Activated naive CD8-positive, alpha-beta T cell treated with anti-CD3 and anti-CD28 coated beads, Interleukin-2, amount 50 U/mL, for 24 hours (primary cell): ENCODE data around the gene PCSK5.

Experiments
- ATAC-seq: fragments of 150-1000 bp; cut with Tn5 transposase; one replicate; pipeline ENCODE4 v1.10.0; 2021
- DNase-seq: peaks from one replicate; pipeline ENCODE4 v3.0.0; 2021
- H3K27ac Mint-ChIP-seq: one replicate; pipeline ENCODE4 v1.8.0; 2021; ENCODE audit warnings: mild to moderate bottlenecking, mixed read lengths
- H3K27me3 Mint-ChIP-seq: one replicate; pipeline ENCODE4 v1.8.0; 2021; ENCODE audit warnings: mixed read lengths
- H3K36me3 Mint-ChIP-seq: one replicate; pipeline ENCODE4 v1.8.0; 2021; ENCODE audit warnings: low read depth, mixed read lengths
- H3K4me1 Mint-ChIP-seq: one replicate; pipeline ENCODE4 v1.8.0; 2021; ENCODE audit warnings: mixed read lengths
- H3K4me3 Mint-ChIP-seq: one replicate; pipeline ENCODE4 v1.8.0; 2021; ENCODE audit warnings: mild to moderate bottlenecking, moderate library complexity, mixed read lengths
- H3K9me3 Mint-ChIP-seq: one replicate; pipeline ENCODE4 v1.8.0; 2021; ENCODE audit warnings: mixed read lengths

PCSK5 gene

DNA sequence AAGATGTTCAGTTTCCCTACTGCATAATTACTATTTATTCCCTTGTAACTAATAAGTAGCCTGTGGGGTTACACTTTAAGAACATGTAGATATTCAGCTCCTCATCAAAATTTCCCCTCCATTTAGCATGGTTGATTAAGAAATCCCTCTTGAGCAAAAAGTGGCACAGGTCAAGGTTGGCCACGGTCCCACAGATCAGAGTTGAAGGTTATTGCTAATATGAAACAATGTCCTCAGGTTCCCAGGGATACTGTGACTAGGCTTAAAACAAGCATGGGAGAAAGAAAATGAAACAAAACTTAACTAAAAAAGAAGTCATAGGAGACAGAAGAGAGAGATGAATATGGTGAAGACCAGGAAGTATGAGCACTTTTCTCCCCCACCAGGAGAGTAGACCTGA lies 439.6 kb downstream of the PCSK5 start:
- Mint-ChIP-seq H3K4me3 (no peak overlapping the region), H3K9me3 (no peaks in the 10 kb centered on the region), H3K27ac (no peak overlapping the region), H3K27me3 (peaks cover 11% of the 10 kb centered on the region), H3K36me3 (no peaks in the 10 kb centered on the region), H3K4me1 (no peaks in the 10 kb centered on the region)
- DNase-seq: no peak
- ATAC-seq: no peak

DNA sequence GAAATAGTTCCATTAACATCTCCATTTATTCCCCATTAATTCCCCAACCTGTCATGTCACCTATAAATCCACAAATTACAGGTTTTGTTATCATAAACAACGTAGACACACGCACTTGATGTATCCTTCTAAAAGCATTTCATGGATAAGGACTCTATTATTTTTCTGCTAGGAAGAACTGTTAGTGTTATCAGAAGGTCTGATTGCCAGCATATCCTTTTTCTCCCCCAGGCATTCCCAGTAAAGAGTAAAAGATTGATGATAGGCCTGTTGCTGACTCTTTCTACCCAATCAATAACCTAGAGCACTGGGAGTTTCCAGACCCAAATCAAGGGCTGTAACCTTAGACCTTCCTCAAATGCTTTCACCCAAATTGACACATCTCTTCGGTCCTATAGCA lies 442.9 kb downstream of the PCSK5 start:
- Mint-ChIP-seq H3K27me3 (peaks cover 8% of the 10 kb centered on the region), H3K9me3 (no peaks in the 10 kb centered on the region), H3K36me3 (no peaks in the 10 kb centered on the region), H3K4me1 (no peaks in the 10 kb centered on the region), H3K27ac (no peak overlapping the region), H3K4me3 (no peak overlapping the region)
- ATAC-seq (no peak), DNase-seq (no peak)

DNA sequence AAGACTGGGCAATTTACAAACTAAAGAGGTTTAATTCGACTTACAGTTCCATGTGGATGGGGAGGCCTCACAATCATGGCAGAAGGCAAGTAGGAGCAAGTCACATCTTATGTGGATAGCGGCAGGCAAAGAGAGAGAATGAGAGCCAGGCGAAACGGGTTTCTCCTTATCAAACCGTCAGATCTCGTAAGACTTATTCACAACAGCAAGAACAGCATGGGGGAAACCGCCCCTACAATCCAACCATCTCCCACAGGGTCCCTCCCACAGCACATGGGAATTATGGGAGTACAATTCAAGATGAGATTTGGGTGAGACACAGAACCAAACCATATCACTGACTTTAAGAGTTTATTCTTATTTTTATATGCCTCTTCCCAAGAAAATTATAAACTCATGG lies 443.5 kb downstream of the PCSK5 start:
- ATAC-seq: no peak
- H3K4me1 Mint-ChIP-seq: no peaks in the 10 kb centered on the region
- no peak for DNase-seq
- H3K27ac Mint-ChIP-seq: no peak overlapping the region
- no peaks in the 10 kb centered on the region for H3K36me3 Mint-ChIP-seq
- H3K9me3 Mint-ChIP-seq: no peaks in the 10 kb centered on the region
- no peak overlapping the region for H3K4me3 Mint-ChIP-seq
- H3K27me3 Mint-ChIP-seq: peaks cover 5% of the 10 kb centered on the region

DNA sequence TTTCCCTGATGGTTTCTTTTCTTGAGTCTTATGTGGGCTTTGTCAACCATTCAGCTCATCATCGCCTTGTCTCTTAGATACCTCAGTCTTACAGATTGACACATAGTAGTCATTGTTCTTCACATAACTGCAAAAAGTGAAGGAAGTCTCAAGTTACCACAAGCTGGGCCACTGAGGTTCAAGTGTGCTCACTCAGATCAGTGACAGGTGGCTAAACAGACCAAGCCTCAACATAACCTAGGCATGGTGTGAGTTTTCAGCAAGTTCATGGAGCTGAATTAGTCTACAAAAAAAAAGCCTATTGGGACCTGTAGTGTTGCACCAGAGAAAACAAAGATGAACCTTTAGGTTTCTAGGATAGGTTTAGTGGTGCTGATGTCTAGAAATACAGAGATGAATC lies 445.6 kb downstream of the PCSK5 start:
- no peaks in the 10 kb centered on the region for H3K36me3 Mint-ChIP-seq
- DNase-seq (no peak), ATAC-seq (no peak)
- no peak overlapping the region for H3K4me3 Mint-ChIP-seq
- no peaks in the 10 kb centered on the region for H3K4me1 Mint-ChIP-seq
- no peak overlapping the region for H3K27ac Mint-ChIP-seq
- H3K9me3 Mint-ChIP-seq: no peaks in the 10 kb centered on the region
- H3K27me3 Mint-ChIP-seq: peaks cover 4% of the 10 kb centered on the region

DNA sequence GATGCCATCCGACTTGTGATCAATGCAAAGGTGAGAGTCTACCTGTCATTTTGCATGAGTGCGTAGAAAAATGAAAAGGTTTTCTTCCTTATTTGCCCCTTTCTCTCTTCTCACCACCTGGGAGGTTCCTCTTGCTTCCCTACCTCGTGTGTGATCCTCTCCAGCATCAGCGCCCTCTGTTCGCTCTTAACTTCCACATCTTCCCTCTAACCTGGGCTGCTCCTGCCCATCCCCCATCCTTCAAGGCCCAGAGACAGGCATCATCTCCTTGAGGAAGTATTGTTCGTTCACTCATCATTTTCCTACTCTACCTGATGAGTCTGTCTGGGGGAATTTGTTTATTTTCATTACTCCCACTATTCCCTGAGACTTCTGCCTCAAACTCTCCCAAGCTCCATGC lies 447.9 kb downstream of the PCSK5 start:
- DNase-seq (no peak), ATAC-seq (no peak)
- peaks cover 13% of the 10 kb centered on the region for H3K27me3 Mint-ChIP-seq
- H3K36me3 Mint-ChIP-seq: no peaks in the 10 kb centered on the region
- no peak overlapping the region for H3K4me3 Mint-ChIP-seq
- H3K9me3 Mint-ChIP-seq: no peaks in the 10 kb centered on the region
- H3K4me1 Mint-ChIP-seq: no peaks in the 10 kb centered on the region
- H3K27ac Mint-ChIP-seq: no peak overlapping the region

DNA sequence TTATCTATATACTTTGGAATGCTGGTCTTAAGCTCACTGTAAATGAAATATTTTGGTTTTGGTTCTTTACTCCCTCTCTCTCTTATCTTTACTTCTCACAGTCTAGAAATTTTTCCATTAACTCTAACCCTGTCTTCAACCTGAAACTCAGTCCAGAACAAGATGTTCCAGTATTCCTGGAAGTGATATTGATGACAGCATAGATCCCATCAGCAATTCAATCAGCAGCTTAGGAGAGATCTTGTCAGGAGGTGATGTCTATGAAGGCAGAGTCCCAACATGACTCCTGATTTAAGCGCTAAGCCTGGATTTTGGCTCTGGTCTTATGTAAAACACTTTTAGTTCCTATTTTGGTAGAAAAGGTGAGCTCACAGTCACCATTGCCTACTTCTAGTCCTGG lies 451.1 kb downstream of the PCSK5 start:
- Mint-ChIP-seq H3K9me3 (no peaks in the 10 kb centered on the region), H3K4me1 (no peaks in the 10 kb centered on the region), H3K27me3 (peaks cover 15% of the 10 kb centered on the region), H3K27ac (no peak overlapping the region), H3K36me3 (no peaks in the 10 kb centered on the region), H3K4me3 (no peak overlapping the region)
- no peak for ATAC-seq
- no peak for DNase-seq

DNA sequence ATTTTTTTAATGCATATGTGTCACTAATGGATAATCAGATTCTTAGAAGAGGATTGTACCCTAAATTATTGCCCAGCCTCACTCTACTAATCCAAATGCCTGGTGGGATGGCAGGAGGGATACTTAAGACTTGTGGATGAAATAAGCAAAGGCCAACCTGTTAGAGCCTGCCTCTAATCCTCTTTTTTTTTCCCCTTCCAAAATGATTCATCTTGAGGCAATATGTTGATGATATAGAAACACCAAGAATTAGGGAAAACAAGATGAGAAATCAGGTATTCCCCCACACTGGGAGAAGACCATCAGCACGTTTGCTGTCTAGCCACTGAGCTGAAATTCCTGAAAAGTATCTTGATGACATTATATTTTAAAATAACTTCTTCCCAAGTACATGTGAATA lies 451.7 kb downstream of the PCSK5 start:
- no peaks in the 10 kb centered on the region for H3K36me3 Mint-ChIP-seq
- H3K9me3 Mint-ChIP-seq: no peaks in the 10 kb centered on the region
- H3K4me3 Mint-ChIP-seq: no peak overlapping the region
- ATAC-seq: no peak
- no peak overlapping the region for H3K27ac Mint-ChIP-seq
- H3K4me1 Mint-ChIP-seq: no peaks in the 10 kb centered on the region
- no peak for DNase-seq
- peaks cover 15% of the 10 kb centered on the region for H3K27me3 Mint-ChIP-seq

DNA sequence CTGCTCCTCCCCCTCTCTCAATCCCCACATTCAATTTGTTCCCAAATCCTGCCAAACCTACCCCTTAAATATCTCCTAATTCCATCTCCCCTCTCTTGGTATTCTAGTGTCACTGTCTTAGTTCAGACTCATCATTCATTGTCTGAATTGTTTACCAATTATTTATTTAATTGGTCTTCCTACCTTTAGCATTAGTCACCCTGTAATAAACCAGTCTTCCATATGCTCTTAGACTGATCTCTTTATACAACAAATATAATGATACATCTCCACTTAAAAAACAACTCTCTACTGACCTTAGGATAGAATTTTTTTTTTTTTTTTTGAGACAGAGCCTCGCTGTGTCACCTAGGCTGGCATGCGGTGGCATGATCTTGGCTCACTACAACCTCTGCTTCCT lies 452.4 kb downstream of the PCSK5 start:
- H3K27me3 Mint-ChIP-seq: peaks cover 15% of the 10 kb centered on the region
- H3K9me3 Mint-ChIP-seq: no peaks in the 10 kb centered on the region
- DNase-seq (no peak), ATAC-seq (no peak)
- H3K27ac Mint-ChIP-seq: no peak overlapping the region
- H3K36me3 Mint-ChIP-seq: no peaks in the 10 kb centered on the region
- no peaks in the 10 kb centered on the region for H3K4me1 Mint-ChIP-seq
- no peak overlapping the region for H3K4me3 Mint-ChIP-seq

DNA sequence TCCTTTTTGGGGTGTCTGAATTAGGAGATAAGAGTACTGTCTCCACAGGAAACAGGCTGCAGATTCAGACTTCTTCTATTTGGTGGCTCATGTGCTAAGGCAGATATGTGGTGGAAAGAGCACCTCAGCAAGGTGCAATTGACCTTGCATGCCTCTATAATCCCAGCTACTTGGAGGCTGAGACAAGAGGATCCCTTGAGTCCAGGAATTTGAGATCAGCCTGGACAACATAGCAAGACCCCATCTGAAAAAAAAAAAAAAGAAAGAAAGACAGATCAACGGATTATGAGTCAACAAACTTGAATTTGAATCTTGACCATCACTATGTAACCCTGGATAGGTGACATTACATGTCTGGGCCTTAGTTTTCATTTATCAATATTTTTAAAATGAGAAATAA lies 459.4 kb downstream of the PCSK5 start:
- H3K27me3 Mint-ChIP-seq: peaks cover 5% of the 10 kb centered on the region
- no peak overlapping the region for H3K27ac Mint-ChIP-seq
- H3K9me3 Mint-ChIP-seq: no peaks in the 10 kb centered on the region
- no peaks in the 10 kb centered on the region for H3K36me3 Mint-ChIP-seq
- DNase-seq: no peak
- ATAC-seq: no peak
- no peak overlapping the region for H3K4me3 Mint-ChIP-seq
- no peaks in the 10 kb centered on the region for H3K4me1 Mint-ChIP-seq

DNA sequence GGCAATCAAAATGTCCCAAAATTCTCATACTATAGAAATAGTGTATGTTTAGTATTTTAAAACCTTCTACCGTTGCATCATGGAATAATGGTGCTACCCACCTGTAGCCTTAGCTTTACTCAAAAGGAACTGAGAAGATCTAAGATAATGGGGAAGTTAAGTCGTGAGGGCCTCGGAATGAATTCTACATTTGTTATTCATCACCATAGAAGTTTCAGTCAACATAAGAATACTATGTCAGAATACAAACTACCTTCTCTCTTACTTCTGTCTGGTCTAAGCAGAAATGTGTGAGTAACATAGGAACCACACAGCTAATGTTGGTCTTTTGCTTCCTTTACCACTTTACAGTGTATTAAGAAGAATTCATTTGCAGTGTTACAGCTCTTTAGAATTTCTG lies 460.5 kb downstream of the PCSK5 start:
- Mint-ChIP-seq H3K9me3 (no peaks in the 10 kb centered on the region), H3K4me1 (no peaks in the 10 kb centered on the region), H3K36me3 (no peaks in the 10 kb centered on the region), H3K4me3 (no peak overlapping the region), H3K27me3 (peaks cover 7% of the 10 kb centered on the region), H3K27ac (no peak overlapping the region)
- no peak for ATAC-seq
- no peak for DNase-seq

DNA sequence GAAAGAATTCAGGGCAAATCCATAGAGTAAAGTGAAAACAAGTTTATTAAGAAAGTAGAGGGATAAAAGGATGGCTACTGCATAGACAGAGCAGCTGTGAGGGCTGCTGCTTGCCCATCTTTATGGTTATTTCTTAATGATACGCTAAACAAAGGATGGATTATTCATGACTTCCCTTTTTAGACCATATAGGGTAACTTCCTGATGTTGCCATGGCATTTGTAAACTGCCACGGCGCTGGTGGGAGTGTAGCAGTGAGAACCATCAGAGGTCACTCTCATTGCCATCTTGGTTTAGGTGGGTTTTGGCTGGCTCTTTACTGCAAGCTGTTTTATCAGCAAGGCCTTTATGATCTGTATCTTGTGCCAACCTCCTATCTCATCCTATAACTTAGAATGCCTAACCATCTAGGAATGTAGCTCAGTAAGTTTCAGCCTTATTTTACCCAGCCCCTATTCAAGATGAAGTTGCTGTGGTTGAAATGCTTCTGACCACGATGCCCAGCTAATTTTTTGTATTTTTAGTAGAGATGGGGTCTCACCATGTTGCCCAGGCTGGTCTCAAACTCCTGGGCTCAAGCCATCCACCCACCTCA lies 461.6 kb downstream of the PCSK5 start:
- no peak overlapping the region for H3K4me3 Mint-ChIP-seq
- H3K27me3 Mint-ChIP-seq: peaks cover 7% of the 10 kb centered on the region
- no peaks in the 10 kb centered on the region for H3K36me3 Mint-ChIP-seq
- no peaks in the 10 kb centered on the region for H3K4me1 Mint-ChIP-seq
- DNase-seq (no peak), ATAC-seq (no peak)
- no peaks in the 10 kb centered on the region for H3K9me3 Mint-ChIP-seq
- no peak overlapping the region for H3K27ac Mint-ChIP-seq

DNA sequence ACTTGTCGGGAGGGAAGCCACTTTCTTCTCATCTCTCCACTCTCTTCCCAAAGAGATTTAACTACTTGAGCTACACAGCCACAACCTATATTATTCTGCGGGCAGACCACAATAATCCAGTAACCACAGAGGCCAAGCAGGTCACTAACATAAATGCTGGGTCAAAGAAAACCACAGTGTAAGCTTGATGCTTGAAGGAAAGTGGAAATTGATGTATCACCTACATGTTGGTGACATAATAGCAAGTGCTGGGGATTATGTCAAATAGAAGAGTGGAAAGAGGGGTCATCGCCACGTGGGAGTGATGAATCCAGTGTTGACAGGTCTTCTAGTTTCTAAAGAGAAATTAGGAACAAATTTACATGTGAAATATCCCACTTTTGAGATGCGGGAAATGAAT lies 462.8 kb downstream of the PCSK5 start:
- ATAC-seq (no peak), DNase-seq (no peak)
- Mint-ChIP-seq H3K27me3 (peaks cover 7% of the 10 kb centered on the region), H3K9me3 (no peaks in the 10 kb centered on the region), H3K4me3 (no peak overlapping the region), H3K36me3 (no peaks in the 10 kb centered on the region), H3K4me1 (no peaks in the 10 kb centered on the region), H3K27ac (no peak overlapping the region)

DNA sequence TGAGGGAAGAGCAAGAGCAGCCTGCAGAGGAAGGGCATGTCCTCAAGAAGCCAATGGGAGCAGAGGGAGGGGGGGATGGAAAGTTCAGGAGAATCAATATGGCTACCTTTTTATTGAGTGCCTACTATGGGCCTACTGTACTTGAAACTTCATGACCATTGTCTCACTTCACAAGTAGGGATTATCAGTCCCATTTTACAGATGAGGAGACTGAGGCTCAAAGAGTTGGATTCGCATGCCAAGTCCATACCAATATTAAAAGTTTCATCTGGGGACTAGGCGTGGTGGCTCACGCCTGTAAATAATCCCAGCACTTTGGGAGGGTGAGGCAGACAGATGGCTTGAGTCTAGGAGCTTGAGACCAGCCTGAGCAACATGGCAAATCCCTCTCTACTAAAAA lies 463.7 kb downstream of the PCSK5 start:
- ATAC-seq: no peak
- H3K9me3 Mint-ChIP-seq: no peaks in the 10 kb centered on the region
- no peaks in the 10 kb centered on the region for H3K36me3 Mint-ChIP-seq
- H3K27ac Mint-ChIP-seq: no peak overlapping the region
- DNase-seq: no peak
- no peak overlapping the region for H3K4me3 Mint-ChIP-seq
- no peaks in the 10 kb centered on the region for H3K4me1 Mint-ChIP-seq
- peaks cover 7% of the 10 kb centered on the region for H3K27me3 Mint-ChIP-seq

DNA sequence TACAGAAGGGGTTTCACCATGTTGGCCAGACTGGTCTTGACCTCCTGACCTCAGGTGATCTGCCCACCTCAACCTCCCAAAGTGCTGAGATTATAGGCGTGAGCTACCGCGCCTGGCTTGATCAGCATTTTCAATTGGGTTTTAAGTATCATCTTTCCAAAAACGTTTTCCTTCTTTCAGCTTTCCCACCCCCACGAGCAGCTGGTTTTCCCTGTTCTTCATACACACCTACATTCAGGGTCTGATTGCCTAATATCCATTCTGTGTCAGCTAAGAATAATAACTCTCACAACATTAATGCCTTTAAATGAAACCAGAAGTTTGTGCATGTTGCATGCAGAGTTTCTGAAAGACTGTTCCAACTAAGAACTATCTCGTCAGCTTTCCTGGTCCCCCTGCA lies 465.4 kb downstream of the PCSK5 start:
- no peak overlapping the region for H3K27ac Mint-ChIP-seq
- no peaks in the 10 kb centered on the region for H3K9me3 Mint-ChIP-seq
- H3K36me3 Mint-ChIP-seq: no peaks in the 10 kb centered on the region
- DNase-seq (no peak), ATAC-seq (no peak)
- peaks cover 7% of the 10 kb centered on the region for H3K27me3 Mint-ChIP-seq
- no peak overlapping the region for H3K4me3 Mint-ChIP-seq
- no peaks in the 10 kb centered on the region for H3K4me1 Mint-ChIP-seq

DNA sequence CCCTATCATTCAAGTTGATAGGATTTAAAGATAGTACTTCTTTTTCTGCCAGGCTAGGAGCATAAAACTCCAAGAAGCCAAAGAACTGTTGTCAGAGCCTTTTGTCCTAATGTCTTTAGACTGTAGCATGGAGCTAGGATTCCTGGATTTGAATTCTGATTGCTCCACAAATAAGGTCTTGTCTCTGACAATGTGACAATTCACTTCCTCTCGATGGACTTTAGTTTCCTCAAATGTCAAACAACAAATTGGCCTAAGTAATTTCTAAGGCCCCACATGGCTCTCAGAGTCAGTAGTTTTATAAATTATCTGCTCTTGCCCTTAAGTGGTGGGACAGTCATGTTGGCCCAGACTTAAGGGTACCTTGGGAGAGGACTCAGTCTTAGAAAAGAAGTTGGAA lies 467.1 kb downstream of the PCSK5 start:
- Mint-ChIP-seq H3K4me1 (no peaks in the 10 kb centered on the region), H3K27me3 (peaks cover 3% of the 10 kb centered on the region), H3K4me3 (no peak overlapping the region), H3K9me3 (no peaks in the 10 kb centered on the region), H3K36me3 (no peaks in the 10 kb centered on the region), H3K27ac (no peak overlapping the region)
- DNase-seq: no peak
- no peak for ATAC-seq

DNA sequence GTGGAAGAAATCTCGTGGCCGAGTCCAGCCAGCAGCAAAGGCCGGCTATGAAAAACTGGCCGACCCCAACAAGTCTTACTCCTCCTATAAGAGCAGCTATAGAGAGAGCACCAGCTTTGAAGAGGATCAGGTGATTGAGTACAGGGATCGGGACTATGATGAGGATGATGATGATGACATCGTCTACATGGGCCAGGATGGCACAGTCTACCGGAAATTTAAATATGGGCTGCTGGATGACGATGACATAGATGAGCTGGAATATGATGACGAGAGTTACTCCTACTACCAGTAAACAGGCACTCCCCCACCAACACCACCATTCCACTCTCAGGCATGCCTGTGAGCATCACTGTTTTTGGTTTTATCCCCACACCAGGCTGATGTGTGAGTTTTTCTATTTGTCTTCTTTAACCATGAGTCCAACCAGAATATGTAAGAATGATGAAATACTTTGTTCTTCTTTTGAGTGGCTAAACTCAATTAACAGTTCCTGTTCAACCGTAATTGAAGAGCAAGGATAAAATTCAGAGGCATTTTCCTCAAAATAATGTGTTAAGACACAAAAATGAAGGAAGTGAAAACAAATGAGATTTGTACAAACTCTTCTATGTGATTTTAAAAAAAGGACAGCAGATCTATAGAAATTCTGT lies 468.3 kb downstream of the PCSK5 start:
- Mint-ChIP-seq H3K36me3 (no peaks in the 10 kb centered on the region), H3K9me3 (no peaks in the 10 kb centered on the region), H3K27me3 (peaks cover 3% of the 10 kb centered on the region), H3K4me3 (no peak overlapping the region), H3K4me1 (no peaks in the 10 kb centered on the region), H3K27ac (no peak overlapping the region)
- ATAC-seq: no peak
- DNase-seq: no peak
